ENCODE results near the gene EIF2B4. TPM values are rescaled to one million over a fixed set of nuclear protein-coding genes. Genes with fewer than 3 reads are reported as not detected.

EIF2B4 gene
- total and polyA plus RNA-seq, 9 of the 15 experiments (the other 6 are each of a cell fraction or from before 2014, with no cell fraction given), result 29.7 to 80.3 (median 58.9) TPM

GRCh38 chr2:27369471-27370025 is 590 bp downstream of the EIF2B4 start:
- Histone ChIP-seq H3K9ac (ENCODE audit: insufficient read depth in 1 of 2, low read depth in 2 of 2, low read length in 2 of 2) (peak overlapping the region; percentile 97), H3K4me3 (peak overlapping the region; percentile 86), H3K9me3 (replicated peaks; ENCODE audit: control insufficient read depth, insufficient read depth, low read depth, low read length) (no peaks in the 10 kb centered on the region), H3K79me2 (ENCODE audit: control insufficient read depth, insufficient read depth, low read length) (peaks cover 51% of the 10 kb centered on the region), H3K27ac (ENCODE audit: extremely low read depth, low read depth, low read length) (peak overlapping the region; percentile 75), H3K36me3 (ENCODE audit: control insufficient read depth, insufficient read depth, low read length) (peaks cover 66% of the 10 kb centered on the region), H3K27me3 (ENCODE audit: control insufficient read depth in 2 of 2, insufficient read depth in 2 of 2, low read length in 2 of 2) (no peaks in the 10 kb centered on the region), H2AFZ (ENCODE audit: low read depth, low read length) (peak overlapping the region; percentile 87), H3K9me1 (ENCODE audit: control insufficient read depth, insufficient read depth, low read length) (no peaks in the 10 kb centered on the region), H4K20me1 (replicated peaks; ENCODE audit: control insufficient read depth, insufficient read depth, low read length) (no peaks in the 10 kb centered on the region), H3K4me2 (ENCODE audit: insufficient read depth, low read length) (peak overlapping the region; percentile 82), H3K4me1 (replicated peaks in 1 of 2; ENCODE audit: control insufficient read depth in 2 of 2, insufficient read depth in 2 of 2, low read length in 2 of 2) (peaks cover 20 to 22% of the 10 kb centered on the region in 2 experiments)
- in situ Hi-C loops (cut with MboI), result no loop called here
- DNase-seq (ENCODE audit: extremely low read depth in 1 of 4, low spot score in 3 of 4) (peak in 1 of 4 experiments; percentile 61), ATAC-seq (peak; percentile 35), FAIRE-seq (peak; percentile 35)
- ChIA-PET CTCF (ENCODE audit: low intra/inter-chr PET ratio) (interaction anchor here (0.6 to 1.4 kb wide), 2 partner anchors 12 to 49 kb away, joined by 4 to 5 read pairs; no protein-coding TSS in a partner anchor), POLR2A (interaction anchor here (0.6 to 5.8 kb wide), 12 partner anchors 8 to 514 kb away, joined by 3 to 41 read pairs (median 4); partner anchors contain the start of genes GTF3C2, NRBP1 and ZNF513)
- TSS peak; percentile 64 for BruUV-seq (replicated peaks)
- intact Hi-C loops (cut with micrococcal nuclease), result loop anchor here (1.0 to 5.0 kb wide), 3 partner anchors 13 to 67 kb away; partner anchors contain the start of genes GTF3C2 and MPV17
- 2% methylated on average over 18 of the region's 18 CpGs for WGBS (ENCODE audit: insufficient coverage, low coverage, missing lambda C conversion rate)
- no peak for TF ChIP-seq TAL1 (IDR thresholded peaks at IDR 0.05)
- no peak for TF ChIP-seq WHSC1 (IDR thresholded peaks at IDR 0.05; ENCODE audit: low read length)
- TF ChIP-seq ZNF586 (CRISPR knock-in tag; conservative IDR thresholded peaks at IDR 0.05), result no peak
- peak; percentile 36; the same call in 1 of the 2 replicates for TF ChIP-seq ZC3H4 (CRISPR knock-in tag; IDR thresholded peaks at IDR 0.05; ENCODE audit: borderline replicate concordance)
- TF ChIP-seq KHSRP (IDR thresholded peaks at IDR 0.05), result 0 out of 2 replicates have a peak, but pooled peaks have one; percentile 18
- TF ChIP-seq BCL6 (CRISPR knock-in tag; IDR thresholded peaks at IDR 0.05), result no peak
- TF ChIP-seq TEAD4 (IDR thresholded peaks at IDR 0.05; ENCODE audit: low read length), result no peak
- TF ChIP-seq TEAD4 (CRISPR knock-in tag; IDR thresholded peaks at IDR 0.05; ENCODE audit: borderline replicate concordance), result peak; percentile 85; the same call in 1 of the 2 replicates
- TF ChIP-seq MCM7 (IDR thresholded peaks at IDR 0.05), result no peak
- no peak for TF ChIP-seq SMAD1 (IDR thresholded peaks at IDR 0.05; ENCODE audit: low read depth, low read length, partially characterized antibody)
- TF ChIP-seq UBTF (IDR thresholded peaks at IDR 0.05; ENCODE audit: borderline replicate concordance in 1 of 2, low read depth in 2 of 2, low read length in 2 of 2), result no peak
- TF ChIP-seq RERE (CRISPR knock-in tag; IDR thresholded peaks at IDR 0.05; ENCODE audit: borderline replicate concordance), result 0 out of 2 replicates have a peak, but pooled peaks have one; percentile 88
- no peak for TF ChIP-seq RBM15 (IDR thresholded peaks at IDR 0.05; ENCODE audit: insufficient read depth, low read length)
- TF ChIP-seq ZNF143 (CRISPR knock-in tag; IDR thresholded peaks at IDR 0.05), result no peak

All from K562 (cell line).